Ramos (cell line): ENCODE results near the gene TUNAR.
"Not testable (repeated sequence)": the region's sequence is repeated elsewhere in the genome, so short reads cannot be mapped to it uniquely, and the experiment has no call there.

Experiments
- in situ Hi-C: fragments of 300-500 bp; cut with MboI; formaldehyde crosslinking; loops from one replicate; pipeline ENCODE4 v1.14.3; 2022; ENCODE audit warnings: low sequenced_read_pairs; ENCODE audit not compliant: unreplicated experiment

Gene TUNAR

DNA sequence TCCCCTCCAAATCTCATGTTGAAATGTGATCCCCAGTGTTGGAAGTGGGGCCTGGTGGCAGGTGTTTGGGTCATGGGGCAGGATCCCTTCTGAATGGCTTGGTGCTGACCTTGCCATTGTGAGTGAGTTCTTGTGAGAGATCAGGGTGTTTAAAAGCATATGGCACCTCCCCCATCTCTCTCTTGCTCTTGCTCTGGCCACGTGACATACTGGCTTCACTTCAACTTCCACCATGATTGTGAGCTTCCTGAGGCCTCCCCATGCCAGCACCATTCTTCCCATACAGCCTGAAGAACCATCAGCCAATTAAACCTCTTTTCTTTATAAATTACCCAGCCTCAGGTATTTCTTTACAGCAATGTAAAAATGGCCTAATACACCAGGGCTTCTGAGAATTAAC lies 82.7 kb downstream of the TUNAR start:
- in situ Hi-C loops, result no loop called here

DNA sequence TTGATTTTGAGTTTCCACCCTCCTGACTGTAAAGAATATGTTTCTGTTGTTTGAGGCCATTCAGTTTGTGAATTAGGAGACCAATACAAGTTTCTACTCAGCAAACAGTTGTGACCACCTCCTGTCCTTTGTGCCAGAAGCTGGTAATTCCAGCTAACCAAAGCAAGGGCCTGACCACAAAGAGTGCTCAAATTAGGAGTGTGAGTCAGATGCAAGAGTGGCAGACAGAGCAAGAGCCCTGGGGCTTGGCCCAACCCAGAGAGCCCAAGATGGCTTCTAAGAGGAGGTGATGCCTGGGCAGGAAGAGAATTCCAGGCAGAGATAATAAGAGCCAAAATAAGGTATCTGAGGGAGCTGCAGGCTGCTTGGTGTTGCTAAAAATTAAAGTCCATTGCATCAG lies 84.8 kb downstream of the TUNAR start:
- in situ Hi-C loops, result no loop called here

DNA sequence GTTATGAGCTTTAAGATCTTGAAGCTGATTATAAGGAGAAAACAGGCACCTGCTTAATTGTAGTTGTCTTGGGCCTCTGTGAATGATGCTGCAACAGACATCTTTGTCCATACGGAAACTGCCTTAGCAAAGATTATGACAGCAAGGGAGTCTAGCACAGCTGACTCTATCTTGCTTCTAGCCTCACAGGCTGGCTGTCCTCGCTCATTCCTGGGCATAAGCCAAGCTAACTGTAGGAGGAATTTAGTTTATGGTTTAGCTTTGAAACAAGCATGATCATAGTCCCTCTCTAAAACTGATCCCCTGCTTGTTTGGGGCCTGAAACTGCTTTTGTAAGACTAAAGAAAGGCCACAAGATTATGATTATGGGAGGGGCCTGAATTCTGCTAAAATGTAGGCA lies 88.3 kb downstream of the TUNAR start:
- in situ Hi-C loops, result no loop called here

DNA sequence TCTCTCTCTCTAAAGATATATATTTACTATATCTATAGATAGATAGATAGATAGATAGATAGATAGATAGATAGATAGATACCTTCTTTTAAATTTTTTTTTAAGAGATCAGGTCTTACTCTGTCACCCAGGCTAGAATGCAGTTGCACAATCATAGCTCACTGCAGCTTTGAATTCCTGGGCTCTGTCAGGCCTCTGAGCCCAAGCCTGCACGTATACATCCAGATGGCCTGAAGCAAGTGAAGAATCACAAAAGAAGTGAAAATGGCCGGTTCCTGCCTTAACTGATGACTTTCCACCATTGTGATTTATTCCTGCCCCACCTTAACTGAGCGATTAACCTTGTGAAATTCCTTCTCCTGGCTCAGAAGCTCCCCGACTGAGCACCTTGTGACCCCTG lies 91.4 kb downstream of the TUNAR start:
- in situ Hi-C loops, result not testable (repeated sequence)
